ENCODE data around the gene EIF4G3. TPM values are rescaled to one million over a fixed set of nuclear protein-coding genes. Genes with fewer than 3 reads are reported as not detected.
"Not testable (repeated sequence)": the region's sequence is repeated elsewhere in the genome, so short reads cannot be mapped to it uniquely, and the experiment has no call there.

The EIF4G3 gene
- total RNA-seq, 2 donors from 2014 or later = 70.3 to 70.5 TPM

- TF ChIP-seq, protein P1, sequence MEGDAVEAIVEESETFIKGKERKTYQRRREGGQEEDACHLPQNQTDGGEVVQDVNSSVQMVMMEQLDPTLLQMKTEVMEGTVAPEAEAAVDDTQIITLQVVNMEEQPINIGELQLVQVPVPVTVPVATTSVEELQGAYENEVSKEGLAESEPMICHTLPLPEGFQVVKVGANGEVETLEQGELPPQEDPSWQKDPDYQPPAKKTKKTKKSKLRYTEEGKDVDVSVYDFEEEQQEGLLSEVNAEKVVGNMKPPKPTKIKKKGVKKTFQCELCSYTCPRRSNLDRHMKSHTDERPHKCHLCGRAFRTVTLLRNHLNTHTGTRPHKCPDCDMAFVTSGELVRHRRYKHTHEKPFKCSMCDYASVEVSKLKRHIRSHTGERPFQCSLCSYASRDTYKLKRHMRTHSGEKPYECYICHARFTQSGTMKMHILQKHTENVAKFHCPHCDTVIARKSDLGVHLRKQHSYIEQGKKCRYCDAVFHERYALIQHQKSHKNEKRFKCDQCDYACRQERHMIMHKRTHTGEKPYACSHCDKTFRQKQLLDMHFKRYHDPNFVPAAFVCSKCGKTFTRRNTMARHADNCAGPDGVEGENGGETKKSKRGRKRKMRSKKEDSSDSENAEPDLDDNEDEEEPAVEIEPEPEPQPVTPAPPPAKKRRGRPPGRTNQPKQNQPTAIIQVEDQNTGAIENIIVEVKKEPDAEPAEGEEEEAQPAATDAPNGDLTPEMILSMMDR (IDR thresholded peaks at IDR 0.05) = no peak
- H3K9ac ChIP-seq (ENCODE audit: low read depth in 2 of 2, low read length in 2 of 2) = no peak overlapping the region
- no peaks in the 10 kb centered on the region for H3K4me1 ChIP-seq
- H3K27ac ChIP-seq = no peak overlapping the region
- no peaks in the 10 kb centered on the region for H3K27me3 ChIP-seq
- DNase-seq = no peak
- no peaks in the 10 kb centered on the region for H3K9me3 ChIP-seq
- no peak overlapping the region for H3K4me3 ChIP-seq
- H3K36me3 ChIP-seq = no peaks in the 10 kb centered on the region
- intact Hi-C loops (cut with DNase I) = no loop called here
Observed at GRCh38 chr1:21184276-21184675, 7.6 kb upstream of the EIF4G3 start.

GRCh38 chr1:21182181-21182731, 5.6 kb upstream of the EIF4G3 start:
- intact Hi-C loops (cut with DNase I) = no loop called here
- no peak for DNase-seq
- no peak overlapping the region for H3K4me3 ChIP-seq
- no peaks in the 10 kb centered on the region for H3K9me3 ChIP-seq
- no peak overlapping the region for H3K27ac ChIP-seq
- no peak overlapping the region for H3K9ac ChIP-seq (ENCODE audit: low read depth in 2 of 2, low read length in 2 of 2)
- TF ChIP-seq, protein P1 (IDR thresholded peaks at IDR 0.05) = no peak
- H3K27me3 ChIP-seq = no peaks in the 10 kb centered on the region
- H3K4me1 ChIP-seq = no peaks in the 10 kb centered on the region
- no peaks in the 10 kb centered on the region for H3K36me3 ChIP-seq

GRCh38 chr1:21178271-21178670, 1.6 kb upstream of the EIF4G3 start:
- H3K4me3 ChIP-seq; intact Hi-C loops (cut with DNase I); H3K36me3 ChIP-seq; H3K27ac ChIP-seq; H3K9ac ChIP-seq (ENCODE audit: low read depth in 2 of 2, low read length in 2 of 2); H3K9me3 ChIP-seq; H3K4me1 ChIP-seq; DNase-seq; H3K27me3 ChIP-seq: not testable (repeated sequence)

- peak overlapping the region; percentile 84 to 99 for H3K9ac ChIP-seq (ENCODE audit: low read depth in 2 of 2, low read length in 2 of 2)
- TF ChIP-seq, protein P1 (IDR thresholded peaks at IDR 0.05) = no peak
- no peaks in the 10 kb centered on the region for H3K9me3 ChIP-seq
- no peaks in the 10 kb centered on the region for H3K27me3 ChIP-seq
- DNase-seq = peak; percentile 50
- no peaks in the 10 kb centered on the region for H3K4me1 ChIP-seq
- peak overlapping the region; percentile 92 for H3K27ac ChIP-seq
- H3K4me3 ChIP-seq = peak overlapping the region; percentile 72
- no peaks in the 10 kb centered on the region for H3K36me3 ChIP-seq
- intact Hi-C loops (cut with DNase I) = no loop called here
Observed at GRCh38 chr1:21175670-21176581, 771 bp downstream of the EIF4G3 start.

DNA sequence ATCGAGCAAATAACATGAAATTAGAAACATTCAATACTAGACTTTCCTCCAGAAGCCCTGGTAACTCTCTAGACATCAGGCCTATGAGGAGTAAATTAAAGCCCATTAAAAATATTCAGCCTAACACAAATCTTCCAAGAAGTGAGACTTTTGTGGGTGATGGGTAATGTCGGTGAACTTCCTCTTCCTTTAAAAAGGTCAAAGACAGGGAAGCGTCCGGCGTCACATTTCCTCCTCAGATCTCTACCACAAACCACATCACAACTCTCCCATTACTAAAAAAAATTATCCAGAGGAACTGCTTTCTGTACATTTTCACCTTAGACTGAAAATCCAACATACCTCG, 1.4 kb downstream of the EIF4G3 start:
- no peaks in the 10 kb centered on the region for H3K9me3 ChIP-seq
- DNase-seq = peak; percentile 73
- H3K27ac ChIP-seq = peak overlapping the region; percentile 92
- H3K27me3 ChIP-seq = no peaks in the 10 kb centered on the region
- peak overlapping the region; percentile 84 to 99 for H3K9ac ChIP-seq (ENCODE audit: low read depth in 2 of 2, low read length in 2 of 2)
- H3K4me1 ChIP-seq = no peaks in the 10 kb centered on the region
- no peaks in the 10 kb centered on the region for H3K36me3 ChIP-seq
- H3K4me3 ChIP-seq = peak overlapping the region; percentile 72
- intact Hi-C loops (cut with DNase I) = no loop called here
- TF ChIP-seq, protein P1 (IDR thresholded peaks at IDR 0.05) = no peak
